ENCODE measurements around the gene RHBDD2.

The RHBDD2 gene

DNA sequence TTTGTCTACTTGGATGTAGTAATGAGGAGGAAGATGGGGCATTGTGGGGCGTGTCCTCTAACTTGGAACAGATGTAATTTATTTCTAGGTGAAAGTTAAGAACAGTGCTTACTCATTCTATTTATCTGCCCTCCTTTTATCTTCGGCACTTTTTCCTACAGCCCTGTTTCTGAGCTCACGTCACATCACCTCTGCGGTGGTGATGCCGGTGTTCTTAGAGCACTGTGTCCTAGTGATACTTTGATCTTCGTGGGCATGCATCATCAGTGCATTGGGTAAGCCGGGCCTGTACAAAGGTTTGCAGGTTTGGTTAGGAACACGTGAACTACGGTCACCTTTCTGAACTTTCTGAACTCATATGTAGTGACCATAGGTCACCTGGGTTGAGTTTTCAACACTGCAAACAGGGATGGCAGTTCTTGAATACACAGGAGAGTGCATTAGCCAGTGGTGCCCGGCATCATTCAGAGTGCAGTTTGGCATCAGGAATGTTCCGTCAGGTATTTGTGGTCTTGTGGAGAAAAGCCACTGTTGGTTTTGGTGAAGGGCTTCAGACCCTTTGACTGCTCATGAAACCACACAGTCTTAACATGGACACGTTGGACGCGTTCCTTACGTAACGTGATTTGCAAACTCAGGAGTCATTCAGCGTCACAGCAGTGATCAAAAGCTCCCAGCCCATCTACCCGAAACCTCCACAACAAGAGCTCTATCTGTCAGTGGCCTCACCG, 41.8 kb downstream of the RHBDD2 start:
- no peak for DNase-seq (ENCODE audit: low read depth)

DNA sequence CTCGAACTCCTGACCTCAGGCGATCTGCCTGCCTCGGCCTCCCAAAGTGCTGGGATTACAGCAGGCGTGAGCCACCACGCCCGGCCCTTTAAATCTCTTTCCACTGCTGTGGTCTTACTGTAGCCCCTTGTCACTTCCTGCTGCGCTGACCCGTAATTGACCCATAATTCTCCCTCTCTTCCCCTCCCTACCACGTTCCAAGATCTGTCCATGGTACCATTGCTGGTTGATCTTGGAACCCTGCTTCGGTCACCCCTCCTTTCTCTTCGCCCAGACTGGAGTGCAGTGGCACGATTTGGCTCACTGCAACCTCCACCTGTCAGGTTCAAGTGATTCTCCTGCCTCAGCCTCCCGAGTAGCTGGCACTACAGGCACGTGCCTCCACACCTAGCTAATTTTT, 42.6 kb downstream of the RHBDD2 start:
- DNase-seq (ENCODE audit: low read depth), result no peak

DNA sequence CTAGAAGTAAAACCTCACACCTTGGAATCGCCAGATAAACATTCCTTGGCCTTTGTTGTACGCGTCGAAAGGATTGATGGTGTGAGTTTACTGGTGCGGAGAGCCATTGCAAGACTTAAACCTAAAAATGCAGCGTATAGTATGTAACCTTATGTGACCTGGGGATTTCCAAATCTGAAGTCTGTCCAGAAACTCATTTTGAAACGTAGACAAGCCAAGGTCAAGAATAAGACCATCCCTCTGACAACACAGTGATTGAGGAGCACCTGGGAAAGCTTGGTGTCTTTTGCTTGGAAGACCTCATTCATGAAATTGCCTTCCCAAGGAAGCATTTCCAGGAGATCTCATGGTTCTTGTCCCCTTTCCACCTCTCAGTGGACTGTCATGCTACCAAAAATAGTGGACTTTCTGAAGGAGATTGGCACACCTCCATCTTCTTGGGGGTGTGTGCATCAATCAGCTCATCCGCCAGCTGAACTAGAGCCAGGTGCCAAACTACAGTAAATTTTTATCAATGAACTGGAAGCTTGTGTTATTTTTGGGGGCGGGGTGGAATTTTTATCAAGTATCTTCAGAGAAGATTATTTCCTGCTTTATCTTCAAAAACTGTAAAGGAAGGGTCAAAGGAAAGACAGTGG, 44.3 kb downstream of the RHBDD2 start:
- DNase-seq (ENCODE audit: low read depth), result no peak

DNA sequence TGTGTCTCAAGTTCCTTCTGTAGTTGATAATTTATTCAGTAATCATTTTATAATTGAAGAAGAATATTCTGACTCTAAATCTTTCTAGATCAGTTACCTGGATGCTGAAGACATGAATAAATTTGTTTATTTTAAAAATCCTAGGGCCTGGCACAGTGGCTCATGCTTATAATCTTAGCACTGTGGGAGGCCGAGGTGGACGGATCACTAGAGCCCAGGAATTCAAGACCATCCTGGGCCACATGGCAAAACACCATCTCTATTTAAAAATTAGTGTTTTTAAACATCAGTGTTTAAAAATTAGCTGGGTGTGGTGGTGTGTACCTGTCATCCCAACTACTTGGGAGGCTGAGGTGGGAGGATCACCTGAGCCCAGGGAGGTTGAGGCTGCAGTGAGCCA, 45.4 kb downstream of the RHBDD2 start:
- DNase-seq (ENCODE audit: low read depth), result no peak

DNA sequence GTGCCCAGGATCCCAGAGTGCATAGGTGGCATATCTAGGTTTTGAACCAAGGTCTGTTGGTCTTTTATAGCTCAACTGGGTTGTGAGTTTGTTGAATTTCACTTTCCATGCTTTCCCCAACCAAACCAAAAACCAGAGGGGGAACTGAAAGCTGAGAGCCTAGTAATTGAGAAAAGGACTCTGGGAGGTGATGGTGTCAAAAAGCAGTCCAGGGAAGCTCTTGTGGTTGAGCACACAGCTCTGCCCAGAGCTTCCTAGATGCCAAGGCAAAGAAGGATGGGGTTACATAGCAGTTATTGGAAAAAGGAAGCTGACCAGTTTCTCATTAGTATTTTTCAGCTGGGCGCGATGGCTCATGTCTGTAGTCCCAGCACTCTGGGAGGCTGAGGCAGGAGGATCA, 46.1 kb downstream of the RHBDD2 start:
- DNase-seq (ENCODE audit: low read depth), result no peak

DNA sequence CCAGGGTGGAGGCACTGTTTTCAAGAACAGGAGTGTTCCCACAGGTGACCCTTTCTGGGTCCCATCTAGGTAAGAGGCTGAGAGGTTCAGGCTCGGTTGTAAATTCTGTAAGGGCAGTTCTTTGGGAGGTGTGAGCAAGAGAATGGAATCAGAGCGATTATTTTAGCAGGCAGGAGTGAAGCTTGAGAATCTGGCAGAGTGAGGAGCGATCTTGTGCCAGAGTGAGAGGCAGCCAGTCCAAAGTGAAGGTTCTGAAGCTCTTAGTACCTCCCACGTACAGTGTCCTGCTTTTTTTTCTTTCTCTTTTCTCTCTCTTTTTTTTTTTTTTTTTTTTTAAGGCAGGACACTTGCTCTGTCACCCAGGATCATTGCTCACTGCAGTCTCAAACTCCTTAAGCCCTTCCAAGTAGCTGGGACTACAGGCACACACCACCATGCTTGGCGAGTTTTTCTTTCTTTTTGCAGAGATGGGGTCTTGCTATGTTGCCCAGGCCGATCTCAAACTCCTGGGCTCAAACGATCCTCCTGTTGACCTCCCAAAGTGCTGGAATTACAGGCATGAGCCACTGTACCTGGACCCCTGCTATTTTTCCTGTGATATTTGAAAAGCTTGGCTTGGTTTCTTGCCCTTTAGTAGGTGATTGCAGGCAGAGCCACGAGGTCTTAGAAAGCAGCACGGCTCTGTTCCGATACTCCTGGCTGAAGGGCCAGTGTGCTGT, 47.0 kb downstream of the RHBDD2 start:
- DNase-seq (ENCODE audit: low read depth), result no peak

DNA sequence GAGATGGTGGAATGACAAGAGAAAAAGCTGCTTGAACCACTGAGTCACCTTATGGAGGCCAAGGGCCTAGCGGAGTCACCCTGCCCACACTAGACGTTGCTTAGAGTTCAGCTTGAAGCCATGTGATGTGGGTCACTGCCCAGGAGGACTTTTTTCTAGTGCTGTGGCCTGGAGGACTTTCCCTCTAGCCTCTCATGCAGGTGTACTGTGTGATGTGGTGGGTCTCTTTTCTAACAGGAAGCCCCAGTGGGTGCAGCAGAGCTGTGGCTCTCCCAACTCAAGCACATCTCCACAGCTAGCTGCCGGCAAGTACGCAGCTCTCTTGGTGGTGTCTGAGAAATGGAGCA, 49.7 kb downstream of the RHBDD2 start:
- no peak for DNase-seq (ENCODE audit: low read depth)

DNA sequence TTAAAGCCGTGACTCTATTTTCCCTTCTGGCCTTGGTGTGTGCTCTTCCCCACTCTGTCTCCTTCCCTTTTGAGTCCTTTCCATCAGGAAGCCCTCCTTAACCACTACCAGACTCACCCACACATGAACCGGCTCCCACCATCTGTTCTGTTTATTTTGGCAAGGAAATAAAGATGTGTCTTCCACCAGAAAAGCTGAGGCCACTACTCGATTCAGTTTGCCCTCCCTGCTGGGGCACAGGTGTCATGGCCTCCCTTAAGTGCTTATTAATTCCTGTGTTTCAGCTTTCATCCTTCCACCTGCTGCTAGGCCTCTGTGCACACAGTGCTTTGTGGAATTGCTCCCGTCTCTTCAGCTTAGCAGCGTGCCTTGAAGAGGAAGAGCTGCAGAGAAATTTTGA, 52.8 kb downstream of the RHBDD2 start:
- no peak for DNase-seq (ENCODE audit: low read depth)

DNA sequence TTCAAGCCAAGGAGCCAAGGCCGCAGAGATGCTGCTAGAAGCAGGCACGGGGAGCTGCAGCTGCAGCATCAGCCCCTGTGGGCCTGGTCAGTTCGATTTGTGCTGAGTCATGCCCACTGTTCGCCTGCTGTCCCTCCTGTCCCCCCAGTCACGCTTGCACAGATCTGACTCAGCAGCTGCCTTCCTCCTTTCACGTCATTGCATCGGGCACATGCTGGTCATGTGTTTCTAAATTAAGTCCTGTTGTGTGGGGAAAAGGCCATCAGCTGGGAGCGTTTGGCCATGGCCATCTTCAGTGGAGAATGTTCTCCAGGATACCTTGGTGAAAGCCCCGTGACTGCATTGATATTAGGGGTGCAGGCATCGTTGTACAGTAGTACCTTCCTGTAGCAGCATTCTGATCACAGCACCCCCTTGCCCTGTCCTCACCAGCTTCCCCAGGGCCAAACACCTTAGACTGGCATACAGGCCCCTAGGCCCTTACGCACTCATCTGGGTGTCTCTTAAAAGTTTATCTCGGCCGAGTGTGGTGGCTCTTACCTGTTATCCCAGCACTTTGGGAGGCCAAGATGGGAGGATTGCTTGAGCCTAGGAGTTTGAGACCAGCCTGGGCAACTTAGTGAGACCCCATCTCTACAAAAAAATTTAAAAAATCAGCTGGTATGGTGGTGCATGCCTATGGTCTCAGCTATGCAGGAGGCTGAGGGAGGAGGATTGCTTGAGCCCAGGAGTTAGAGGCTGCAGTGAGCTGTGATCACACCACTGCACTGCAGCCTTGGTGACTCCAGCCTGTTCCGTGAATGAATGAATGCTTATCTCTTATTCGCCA, 59.3 kb downstream of the RHBDD2 start:
- DNase-seq (ENCODE audit: low read depth), result no peak
